ENCODE measurements around the gene A1CF.
"Not testable (repeated sequence)": the region's sequence is repeated elsewhere in the genome, so short reads cannot be mapped to it uniquely, and the experiment has no call there.

A1CF gene

GRCh38 chr10:50885097-50885859 is at the start of gene A1CF:
A1CF (minus strand) TSS chr10:50885627; CDS start chr10:50859940, 25,687 bp downstream.
- no peak for DNase-seq (ENCODE audit: low read depth in 2 of 2)

GRCh38 chr10:50931948-50932431 is 46.6 kb upstream of the A1CF start:
- no peak for DNase-seq (ENCODE audit: low read depth in 2 of 2)

- DNase-seq (ENCODE audit: low read depth in 2 of 2) = no peak
Observed at GRCh38 chr10:50929670-50930069, 44.2 kb upstream of the A1CF start.

GRCh38 chr10:50928190-50928552 is 42.7 kb upstream of the A1CF start:
- no peak for DNase-seq (ENCODE audit: low read depth in 2 of 2)

- DNase-seq (ENCODE audit: low read depth in 2 of 2) = no peak
Observed at GRCh38 chr10:50927522-50928189, 42.2 kb upstream of the A1CF start.

GRCh38 chr10:50923471-50923870 is 38.0 kb upstream of the A1CF start:
- DNase-seq (ENCODE audit: low read depth in 2 of 2) = not testable (repeated sequence)

- DNase-seq (ENCODE audit: low read depth in 2 of 2) = no peak
Observed at GRCh38 chr10:50919010-50919409, 33.6 kb upstream of the A1CF start.

- DNase-seq (ENCODE audit: low read depth in 2 of 2) = no peak
Observed at GRCh38 chr10:50918529-50918928, 33.1 kb upstream of the A1CF start.

GRCh38 chr10:50917486-50917885 is 32.1 kb upstream of the A1CF start:
- DNase-seq (ENCODE audit: low read depth in 2 of 2) = no peak

- DNase-seq (ENCODE audit: low read depth in 2 of 2) = no peak
Observed at GRCh38 chr10:50909334-50910014, 24.0 kb upstream of the A1CF start.

GRCh38 chr10:50908366-50908765 is 22.9 kb upstream of the A1CF start:
- no peak for DNase-seq (ENCODE audit: low read depth in 2 of 2)

- DNase-seq (ENCODE audit: low read depth in 2 of 2) = not testable (repeated sequence)
Observed at GRCh38 chr10:50905797-50906196, 20.4 kb upstream of the A1CF start.

- no peak for DNase-seq (ENCODE audit: low read depth in 2 of 2)
Observed at GRCh38 chr10:50896721-50897120, 11.3 kb upstream of the A1CF start.

GRCh38 chr10:50894312-50894711 is 8.9 kb upstream of the A1CF start:
- DNase-seq (ENCODE audit: low read depth in 2 of 2) = no peak

- no peak for DNase-seq (ENCODE audit: low read depth in 2 of 2)
Observed at GRCh38 chr10:50892467-50892866, 7.0 kb upstream of the A1CF start.

- no peak for DNase-seq (ENCODE audit: low read depth in 2 of 2)
Observed at GRCh38 chr10:50884302-50884701, 1.1 kb downstream of the A1CF start.

GRCh38 chr10:50883629-50884028 is 1.8 kb downstream of the A1CF start:
- no peak for DNase-seq (ENCODE audit: low read depth in 2 of 2)

GRCh38 chr10:50882540-50882983 is 2.9 kb downstream of the A1CF start:
- DNase-seq (ENCODE audit: low read depth in 2 of 2) = no peak

- DNase-seq (ENCODE audit: low read depth in 2 of 2) = not testable (repeated sequence)
Observed at GRCh38 chr10:50881046-50881445, 4.4 kb downstream of the A1CF start.

GRCh38 chr10:50876429-50876828 is 9.0 kb downstream of the A1CF start:
- no peak for DNase-seq (ENCODE audit: low read depth in 2 of 2)

GRCh38 chr10:50874723-50875122 is 10.7 kb downstream of the A1CF start:
- DNase-seq (ENCODE audit: low read depth in 2 of 2) = no peak

- no peak for DNase-seq (ENCODE audit: low read depth in 2 of 2)
Observed at GRCh38 chr10:50866317-50866716, 19.1 kb downstream of the A1CF start.

- no peak for DNase-seq (ENCODE audit: low read depth in 2 of 2)
Observed at GRCh38 chr10:50862719-50863118, 22.7 kb downstream of the A1CF start.
